Omental fat pad (tissue), 4 donors: ENCODE results near the gene CLCNKA. TPM values are rescaled to one million over a fixed set of nuclear protein-coding genes. Genes with fewer than 3 reads are reported as not detected.
A peak's percentile ranks its signal among the peaks of the same experiment; 100 is the strongest.

ENCODE experiments used
- ATAC-seq: fragments of 150-250 bp; one replicate; pipeline ENCODE4 v1.9.1; 2016; ENCODE audit warnings: mild to moderate bottlenecking, moderate library complexity; ENCODE audit not compliant: low FRiP score
- DNase-seq: peaks from one replicate; pipeline ENCODE4 v3.0.0-alpha.2; 2019; ENCODE audit warnings: low spot score
- small RNA-seq: library from RNA; depleted of rRNA; stranded (forward); fragments of <200 nt; gene quantifications from one replicate; pipeline ENCODE3, GENCODE V24; 2016
- total RNA-seq, 4 donors: library from RNA; depleted of rRNA; stranded (reverse); fragments of >200 nt; gene quantifications; one replicate each; pipeline ENCODE4 v1.1.0, GENCODE V29; 2016
- TF ChIP-seq, protein P1 (sequence below), 3 donors: fragments of 450-650 bp; IDR thresholded peaks; one replicate each; pipeline ENCODE4 v1.5.1; 2016 to 2017; ENCODE audit warnings: antibody characterized with exemption in 3 of 3, mild to moderate bottlenecking in 3 of 3, moderate library complexity in 2 of 3

CLCNKA gene
- total RNA-seq, 4 donors from 2014 or later, result 0.37 to 2.4 (median 1.0) TPM

DNA sequence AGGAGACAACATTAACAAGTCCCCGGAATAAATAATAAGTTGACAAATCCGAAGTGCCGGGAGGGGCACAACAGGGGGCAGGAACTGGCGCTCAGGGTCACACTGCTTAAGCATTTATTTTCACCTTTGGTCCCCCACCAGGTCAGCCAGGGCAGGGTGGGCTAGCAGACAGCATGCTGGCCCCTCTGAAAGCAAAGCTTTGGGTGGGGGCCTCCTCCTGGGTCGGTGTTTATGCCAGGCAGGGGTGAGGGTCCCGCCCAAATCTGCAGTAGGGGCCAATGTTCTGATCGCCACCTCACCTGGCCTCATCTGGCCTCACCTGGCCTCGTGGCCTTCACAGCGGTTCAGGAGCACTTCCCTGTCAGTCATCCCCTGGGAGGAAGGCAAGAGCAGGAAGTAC, 59.8 kb downstream of the CLCNKA start:
- TF ChIP-seq, protein P1, sequence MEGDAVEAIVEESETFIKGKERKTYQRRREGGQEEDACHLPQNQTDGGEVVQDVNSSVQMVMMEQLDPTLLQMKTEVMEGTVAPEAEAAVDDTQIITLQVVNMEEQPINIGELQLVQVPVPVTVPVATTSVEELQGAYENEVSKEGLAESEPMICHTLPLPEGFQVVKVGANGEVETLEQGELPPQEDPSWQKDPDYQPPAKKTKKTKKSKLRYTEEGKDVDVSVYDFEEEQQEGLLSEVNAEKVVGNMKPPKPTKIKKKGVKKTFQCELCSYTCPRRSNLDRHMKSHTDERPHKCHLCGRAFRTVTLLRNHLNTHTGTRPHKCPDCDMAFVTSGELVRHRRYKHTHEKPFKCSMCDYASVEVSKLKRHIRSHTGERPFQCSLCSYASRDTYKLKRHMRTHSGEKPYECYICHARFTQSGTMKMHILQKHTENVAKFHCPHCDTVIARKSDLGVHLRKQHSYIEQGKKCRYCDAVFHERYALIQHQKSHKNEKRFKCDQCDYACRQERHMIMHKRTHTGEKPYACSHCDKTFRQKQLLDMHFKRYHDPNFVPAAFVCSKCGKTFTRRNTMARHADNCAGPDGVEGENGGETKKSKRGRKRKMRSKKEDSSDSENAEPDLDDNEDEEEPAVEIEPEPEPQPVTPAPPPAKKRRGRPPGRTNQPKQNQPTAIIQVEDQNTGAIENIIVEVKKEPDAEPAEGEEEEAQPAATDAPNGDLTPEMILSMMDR (IDR thresholded peaks at IDR 0.05), result no peak
- no peak for DNase-seq
- ATAC-seq, result no peak

- TF ChIP-seq, protein P1 (IDR thresholded peaks at IDR 0.05), result peak in 1 of 3 donors; percentile 25
- DNase-seq, result peak; percentile 69
- peak; percentile 20 for ATAC-seq
Observed at GRCh38 chr1:16082283-16083038, 60.6 kb downstream of the CLCNKA start.

GRCh38 chr1:16083486-16083885, 61.6 kb downstream of the CLCNKA start:
- ATAC-seq (no peak), DNase-seq (no peak)
- TF ChIP-seq, protein P1 (IDR thresholded peaks at IDR 0.05), result no peak

Small RNAs within 50 kb of the gene (small RNA-seq; reads per million reads assigned to genes)
- gene AL355994.1, result not detected
- gene AL355994.5, result not detected

Other genes with a start within 250 kb of the CLCNKA start
- gene UQCRHL, start 214.4 kb upstream of the CLCNKA start, total RNA-seq, result 1 to 10 TPM in 2 of 4 donors, under 1 TPM in 2; 0.63 to 1.9 (median 0.95) TPM
- gene SPEN, start 174.3 kb upstream of the CLCNKA start, total RNA-seq, result 10 to 100 TPM; 33.4 to 64.0 (median 51.5) TPM
- gene ZBTB17, start 45.9 kb upstream of the CLCNKA start, total RNA-seq, result 10 to 100 TPM; 20.7 to 53.6 (median 27.8) TPM
- gene SRARP, start 17.8 kb upstream of the CLCNKA start, total RNA-seq, result not detected
- 100 to 1,000 TPM in 3 of 4 donors, 10 to 100 TPM in 1; 65.7 to 157 (median 128) TPM for gene HSPB7, start 4.0 kb upstream of the CLCNKA start, total RNA-seq
- gene CLCNKB, start 21.7 kb downstream of the CLCNKA start, total RNA-seq, result 1 to 10 TPM in 2 of 4 donors, under 1 TPM in 1, not detected in 1; 0.38 to 2.2 (median 1.6) TPM
- gene FAM131C, start 51.6 kb downstream of the CLCNKA start, total RNA-seq, result not detected
- gene EPHA2, start 134.0 kb downstream of the CLCNKA start, total RNA-seq, result 10 to 100 TPM; 15.3 to 41.8 (median 28.6) TPM
- 10 to 100 TPM in 1 of 4 donors, 1 to 10 TPM in 3; 2.6 to 10.6 (median 3.9) TPM for gene ARHGEF19, start 190.6 kb downstream of the CLCNKA start, total RNA-seq
- 10 to 100 TPM in 1 of 4 donors, 1 to 10 TPM in 3; 2.0 to 13.3 (median 4.7) TPM for gene CPLANE2, start 215.1 kb downstream of the CLCNKA start, total RNA-seq